T47D (cell line): ENCODE measurements around the gene MBD3L2.
"Not testable (repeated sequence)": the region's sequence is repeated elsewhere in the genome, so short reads cannot be mapped to it uniquely, and the experiment has no call there.

Experiments
- DNase-seq, 2 experiments: peaks; one replicate each; pipeline versions ENCODE4 v3.0.0 to v3.0.0-alpha.2; 2011 to 2012; ENCODE audit warnings: low read depth in 1 of 2, low spot score in 1 of 2
- JUND ChIP-seq: IDR thresholded peaks from 2 replicates; pipeline ENCODE4 v1.6.1; 2012; ENCODE audit warnings: low read depth
- in situ Hi-C: cut with HindIII; loops from 2 replicates; pipeline ENCODE4 v1.10.0; 2016; ENCODE audit warnings: low sequenced_read_pairs, low pct_unique_long_range_greater_than_20kb

The MBD3L2 gene

GRCh38 chr19:7054635-7055368 lies 5.7 kb downstream of the MBD3L2 start:
- in situ Hi-C loops, DNase-seq: not testable (repeated sequence)

- DNase-seq, in situ Hi-C loops: not testable (repeated sequence)
Observed at GRCh38 chr19:7055679-7056078, 6.6 kb downstream of the MBD3L2 start.

GRCh38 chr19:7056371-7056770 lies 7.2 kb downstream of the MBD3L2 start:
- in situ Hi-C loops, DNase-seq: not testable (repeated sequence)

- in situ Hi-C loops, DNase-seq: not testable (repeated sequence)
Observed at GRCh38 chr19:7058576-7058975, 9.5 kb downstream of the MBD3L2 start, which contains the start of gene MBD3L3. Gene MBD3L3, minus strand, starts transcription at chr19:7058676. Its CDS starts 71 bp downstream, at chr19:7058605.

- DNase-seq, in situ Hi-C loops: not testable (repeated sequence)
Observed at GRCh38 chr19:7059977-7060376, 10.9 kb downstream of the MBD3L2 start.

- DNase-seq: no peak
- in situ Hi-C loops: no loop called here
- TF ChIP-seq JUND: no peak
Observed at GRCh38 chr19:7063339-7063738, 14.2 kb downstream of the MBD3L2 start.

- TF ChIP-seq JUND: no peak
- in situ Hi-C loops: no loop called here
- no peak for DNase-seq
Observed at GRCh38 chr19:7063764-7064418, 14.8 kb downstream of the MBD3L2 start.

GRCh38 chr19:7067122-7067521 lies 18.0 kb downstream of the MBD3L2 start:
- in situ Hi-C loops: not testable (repeated sequence)
- DNase-seq: peak in 1 of 2 experiments; percentile 69

GRCh38 chr19:7067716-7068115 lies 18.6 kb downstream of the MBD3L2 start:
- no peak for TF ChIP-seq JUND

GRCh38 chr19:7068599-7068998 lies 19.5 kb downstream of the MBD3L2 start:
- no peak for TF ChIP-seq JUND
- in situ Hi-C loops: no loop called here
- no peak for DNase-seq

More at GRCh38 chr19:7067716-7068115, 18.6 kb downstream of the MBD3L2 start:
- no peak for DNase-seq
- in situ Hi-C loops: no loop called here

- TF ChIP-seq JUND: no peak
- in situ Hi-C loops: no loop called here
- DNase-seq: peak; percentile 76 to 96
Observed at GRCh38 chr19:7069042-7069903, 20.2 kb downstream of the MBD3L2 start, which contains the start of gene ZNF557. Gene ZNF557, plus strand, starts transcription at chr19:7069703. Its CDS starts 5,372 bp downstream, at chr19:7075075.

- in situ Hi-C loops: no loop called here
Observed at GRCh38 chr19:7069904-7070226, 20.7 kb downstream of the MBD3L2 start.

GRCh38 chr19:7072541-7072940 lies 23.4 kb downstream of the MBD3L2 start:
- in situ Hi-C loops: no loop called here
- no peak for DNase-seq
- TF ChIP-seq JUND: no peak

More at GRCh38 chr19:7069904-7070226, 20.7 kb downstream of the MBD3L2 start:
- DNase-seq: no peak
- no peak for TF ChIP-seq JUND
